Esophagus (tissue), 2 donors: ENCODE results near the gene RGR. TPM values are rescaled to one million over a fixed set of nuclear protein-coding genes. Genes with fewer than 3 reads are reported as not detected.

Experiments used
- H3K27ac ChIP-seq, 2 donors: one replicate each; pipeline ENCODE4 v1.5.1; 2013; ENCODE audit warnings: low read depth in 2 of 2, mild to moderate bottlenecking in 2 of 2, inconsistent platforms in 1 of 2, low read length in 1 of 2, moderate library complexity in 1 of 2
- H3K27me3 ChIP-seq, 2 donors: one replicate each; pipeline ENCODE4 v1.6.1; 2013; ENCODE audit warnings: low read length in 2 of 2, control low read depth in 1 of 2, mild to moderate bottlenecking in 1 of 2; ENCODE audit not compliant: insufficient read depth in 2 of 2, control insufficient read depth in 1 of 2
- H3K36me3 ChIP-seq, 2 donors: one replicate each; pipeline ENCODE4 v1.6.1; 2013; ENCODE audit warnings: low read length in 1 of 2; ENCODE audit not compliant: control insufficient read depth in 2 of 2, insufficient read depth in 2 of 2
- H3K4me1 ChIP-seq, 2 donors: one replicate each; pipeline ENCODE4 v1.6.1; 2013; ENCODE audit warnings: low read length in 1 of 2; ENCODE audit not compliant: control insufficient read depth in 2 of 2, insufficient read depth in 2 of 2
- H3K4me3 ChIP-seq, 2 donors: one replicate each; pipeline ENCODE4 v1.5.1; 2013; ENCODE audit warnings: low read length in 2 of 2, mild to moderate bottlenecking in 2 of 2, low read depth in 1 of 2, moderate library complexity in 1 of 2
- H3K9me3 ChIP-seq, 2 donors: one replicate each; pipeline ENCODE4 v1.6.1; 2013; ENCODE audit warnings: mild to moderate bottlenecking in 2 of 2, low read depth in 1 of 2, low read length in 1 of 2, moderate library complexity in 1 of 2; ENCODE audit not compliant: control insufficient read depth in 2 of 2, insufficient read depth in 1 of 2
- WGBS, 2 donors: extraction: QIAGEN DNeasy Blood & Tissue Kit; methylation state at CpG; one replicate each; pipeline ENCODE4 v1.1.7; 2013; 5-methylcytosine and 5-hydroxymethylcytosine counted together
- polyA plus RNA-seq, 2 donors: library from polyadenylated mRNA; stranded (reverse); fragments of 200-250 nt; gene quantifications; one replicate each; pipeline ENCODE4 v1.2.3, GENCODE V29; 2013
- donor health status: healthy with polysubstance abuse.
- donor health status: Bipolar disorder and iron deficiency.

RGR gene, protein sequence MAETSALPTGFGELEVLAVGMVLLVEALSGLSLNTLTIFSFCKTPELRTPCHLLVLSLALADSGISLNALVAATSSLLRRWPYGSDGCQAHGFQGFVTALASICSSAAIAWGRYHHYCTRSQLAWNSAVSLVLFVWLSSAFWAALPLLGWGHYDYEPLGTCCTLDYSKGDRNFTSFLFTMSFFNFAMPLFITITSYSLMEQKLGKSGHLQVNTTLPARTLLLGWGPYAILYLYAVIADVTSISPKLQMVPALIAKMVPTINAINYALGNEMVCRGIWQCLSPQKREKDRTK
- under 1 TPM; 0.31 to 0.33 TPM for polyA plus RNA-seq

- no peaks in the 10 kb centered on the region for H3K4me1 ChIP-seq
- H3K27ac ChIP-seq, result no peak within 1 kb of the TSS
- H3K9me3 ChIP-seq, result no peaks in the 10 kb centered on the region
- H3K27me3 ChIP-seq, result no peaks in the 10 kb centered on the region
- no peak within 1 kb of the TSS for H3K4me3 ChIP-seq
- WGBS, 2 donors, result 41 to 50% methylated on average over 9 of the region's 9 CpGs
- no peaks in the 10 kb centered on the region for H3K36me3 ChIP-seq
Measured at GRCh38 chr10:84244651-84245270, at the start of gene RGR. Gene RGR (plus strand): TSS chr10:84245053. CDS start chr10:84245091, 38 bp downstream.

DNA sequence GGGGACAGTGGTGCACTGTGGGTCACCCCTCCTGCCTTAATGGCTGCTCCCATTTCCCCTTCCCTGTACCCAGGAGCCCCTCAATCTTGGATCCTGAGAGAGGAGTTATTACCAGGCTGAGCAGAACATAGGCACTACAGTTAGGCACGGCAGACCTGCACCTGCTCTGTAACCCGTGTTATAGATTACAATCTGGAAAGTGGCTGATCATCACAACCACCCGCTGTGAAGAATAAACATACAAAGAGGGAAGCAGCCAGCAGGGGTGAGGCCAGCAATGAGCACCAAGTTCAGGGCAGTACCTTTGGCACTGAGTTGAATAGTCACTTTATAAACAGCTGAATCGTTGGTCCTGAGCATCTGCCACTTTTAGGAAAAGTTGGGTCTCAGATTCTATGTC, 48.8 kb upstream of the RGR start:
- Histone ChIP-seq H3K27ac (no peak overlapping the region), H3K9me3 (no peaks in the 10 kb centered on the region), H3K4me3 (no peak overlapping the region), H3K27me3 (no peaks in the 10 kb centered on the region), H3K4me1 (peaks cover 16 to 21% of the 10 kb centered on the region in 2 donors), H3K36me3 (peaks cover 0 to 4% of the 10 kb centered on the region in 2 donors)
- 11 to 20% methylated on average over 4 of the region's 4 CpGs for WGBS, 2 donors

DNA sequence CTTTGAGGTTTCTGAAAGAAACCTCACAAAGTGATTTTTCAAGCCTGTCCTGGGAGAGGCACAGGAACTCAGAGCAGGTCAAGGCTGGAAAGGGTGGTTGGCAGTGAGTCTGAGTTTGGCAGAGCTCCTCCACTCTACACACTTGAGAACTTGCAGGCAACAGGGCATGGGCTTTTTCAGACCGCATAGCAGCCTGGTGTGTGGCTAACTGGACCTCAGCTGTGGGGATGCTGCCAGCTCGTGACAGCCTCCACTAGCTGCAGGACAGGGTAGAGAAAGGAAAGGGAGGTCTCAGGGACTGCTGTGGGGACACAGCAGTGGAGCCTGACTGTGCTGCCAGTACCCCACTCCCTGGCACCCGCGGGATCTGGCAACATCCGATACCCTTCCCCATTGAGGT, 47.9 kb upstream of the RGR start:
- Histone ChIP-seq H3K27ac (no peak overlapping the region), H3K36me3 (peaks cover 0 to 4% of the 10 kb centered on the region in 2 donors), H3K4me3 (no peak overlapping the region), H3K9me3 (no peaks in the 10 kb centered on the region), H3K4me1 (peaks cover 14 to 16% of the 10 kb centered on the region in 2 donors), H3K27me3 (no peaks in the 10 kb centered on the region)
- 44 to 50% methylated on average over 5 of the region's 5 CpGs for WGBS, 2 donors

DNA sequence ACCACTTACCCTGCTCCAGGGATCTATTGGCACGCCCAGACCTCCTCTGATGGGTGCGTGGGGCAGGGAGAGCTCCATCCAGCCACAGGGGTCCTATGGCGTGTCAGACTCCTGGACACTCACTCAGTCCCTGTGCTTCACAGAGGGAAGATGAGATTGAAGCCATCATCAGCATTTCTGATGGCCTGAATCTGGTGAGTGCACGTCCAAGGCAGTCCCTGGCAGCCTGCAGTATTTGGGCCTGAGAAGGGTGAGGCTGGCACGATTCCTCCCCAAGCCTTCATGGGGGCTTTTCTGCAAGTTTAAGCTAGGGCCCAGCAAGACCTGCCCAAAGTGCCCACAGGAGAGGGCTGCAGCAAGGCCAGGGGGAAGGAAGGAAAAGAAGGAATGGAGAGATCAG, 47.2 kb upstream of the RGR start:
- Histone ChIP-seq H3K4me1 (peaks cover 14 to 16% of the 10 kb centered on the region in 2 donors), H3K27me3 (no peaks in the 10 kb centered on the region), H3K36me3 (peaks cover 0 to 4% of the 10 kb centered on the region in 2 donors), H3K9me3 (no peaks in the 10 kb centered on the region), H3K27ac (no peak overlapping the region), H3K4me3 (no peak overlapping the region)
- WGBS, 2 donors, result 78 to 81% methylated on average over 5 of the region's 5 CpGs

- Histone ChIP-seq H3K4me1 (peaks cover 14 to 16% of the 10 kb centered on the region in 2 donors), H3K9me3 (no peaks in the 10 kb centered on the region), H3K36me3 (peaks cover 0 to 4% of the 10 kb centered on the region in 2 donors), H3K27me3 (no peaks in the 10 kb centered on the region), H3K4me3 (no peak overlapping the region), H3K27ac (no peak overlapping the region)
- WGBS, 2 donors, result 87 to 89% methylated on average over 7 of the region's 7 CpGs
Measured at GRCh38 chr10:84198206-84198915, 46.5 kb upstream of the RGR start.

GRCh38 chr10:84200537-84201243, 44.2 kb upstream of the RGR start:
- H3K36me3 ChIP-seq, result peaks cover 0 to 4% of the 10 kb centered on the region in 2 donors
- H3K27me3 ChIP-seq, result no peaks in the 10 kb centered on the region
- H3K9me3 ChIP-seq, result no peaks in the 10 kb centered on the region
- no peak overlapping the region for H3K4me3 ChIP-seq
- no peak overlapping the region for H3K27ac ChIP-seq
- WGBS, 2 donors, result 75 to 79% methylated on average over 11 of the region's 11 CpGs
- peaks cover 2 to 6% of the 10 kb centered on the region in 2 donors for H3K4me1 ChIP-seq

GRCh38 chr10:84201244-84201606, 43.6 kb upstream of the RGR start:
- H3K4me3 ChIP-seq, result no peak overlapping the region
- no peak overlapping the region for H3K27ac ChIP-seq
- H3K27me3 ChIP-seq, result no peaks in the 10 kb centered on the region
- H3K9me3 ChIP-seq, result no peaks in the 10 kb centered on the region
- H3K36me3 ChIP-seq, result peaks cover 0 to 4% of the 10 kb centered on the region in 2 donors
- peaks cover 2 to 6% of the 10 kb centered on the region in 2 donors for H3K4me1 ChIP-seq
- 63 to 69% methylated on average over 6 of the region's 6 CpGs for WGBS, 2 donors

GRCh38 chr10:84201682-84202081, 43.2 kb upstream of the RGR start:
- H3K27me3 ChIP-seq, result no peaks in the 10 kb centered on the region
- no peaks in the 10 kb centered on the region for H3K9me3 ChIP-seq
- H3K36me3 ChIP-seq, result peaks cover 0 to 4% of the 10 kb centered on the region in 2 donors
- no peak overlapping the region for H3K27ac ChIP-seq
- peaks cover 2 to 3% of the 10 kb centered on the region in 2 donors for H3K4me1 ChIP-seq
- H3K4me3 ChIP-seq, result no peak overlapping the region
- 91% methylated on average over 11 of the region's 11 CpGs for WGBS, 2 donors

DNA sequence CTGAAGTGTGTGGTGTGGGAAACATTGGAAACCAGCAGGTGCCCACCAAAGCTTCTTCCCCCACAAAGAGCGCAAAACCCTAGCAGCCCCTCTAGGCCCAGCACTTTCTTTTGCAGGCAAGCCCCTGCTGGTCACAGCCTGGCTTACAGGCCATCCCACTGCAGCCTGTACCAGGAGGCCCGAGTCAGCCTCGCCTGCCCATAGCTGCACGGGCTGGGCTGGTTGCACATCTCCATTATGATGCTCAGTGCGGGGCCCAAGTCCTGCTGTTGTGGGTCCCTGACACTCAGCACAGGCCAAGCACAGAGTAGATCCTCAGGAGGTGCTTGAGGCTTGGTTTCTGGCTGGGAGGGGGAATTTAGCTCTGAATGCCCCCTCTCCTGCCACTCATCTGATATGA, 42.5 kb upstream of the RGR start:
- no peaks in the 10 kb centered on the region for H3K4me1 ChIP-seq
- H3K9me3 ChIP-seq, result no peaks in the 10 kb centered on the region
- H3K27ac ChIP-seq, result no peak overlapping the region
- WGBS, 2 donors, result 90 to 92% methylated on average over 5 of the region's 5 CpGs
- H3K36me3 ChIP-seq, result peaks cover 0 to 4% of the 10 kb centered on the region in 2 donors
- H3K27me3 ChIP-seq, result no peaks in the 10 kb centered on the region
- H3K4me3 ChIP-seq, result no peak overlapping the region
